K562 (cell line): Measurements from ENCODE around the gene SLC39A7. TPM values are rescaled to one million over a fixed set of nuclear protein-coding genes. Genes with fewer than 3 reads are reported as not detected.

ENCODE experiments used
- ATAC-seq: fragments of 200-7000 bp; cut with Tn5 transposase; 3 replicates; pipeline ENCODE4 v1.9.1; 2020; ENCODE audit warnings: moderate library complexity
- BruUV-seq: library from RNA; stranded (reverse); fragments of 400-500 nt; replicated peaks from 2 replicates; lab custom pipeline; 2021; lab: Mats Ljungman, UMichigan
- CTCF ChIA-PET: fragments of 300-600 bp; formaldehyde crosslinking; extraction: SDS; loops from one replicate; lab custom pipeline; 2021; ENCODE audit warnings: low intra/inter-chr PET ratio; lab: Yijun Ruan, JAX
- POLR2A ChIA-PET: fragments of 300-600, 350-650 bp; sonication (Branson Sonifier 250); formaldehyde crosslinking; extraction: SDS; loops from one replicate; lab custom pipeline; 2021; ENCODE audit warnings: antibody characterized with exemption, inconsistent platforms; lab: Yijun Ruan, JAX
- DNase-seq, 4 experiments: peaks; one replicate each; pipeline versions ENCODE4 v3.0.0 to v3.0.0-alpha.2; 2011 to 2018; ENCODE audit warnings: low spot score in 3 of 4, mixed read lengths in 3 of 4; ENCODE audit errors: extremely low read depth in 1 of 4
- FAIRE-seq: peaks from 2 replicates; lab custom pipeline; 2011; peaks lifted over from hg19 to GRCh38; lab: Jason Lieb, UNC
- H2AFZ ChIP-seq: 2 replicates; pipeline ENCODE4 v1.6.0; 2011; ENCODE audit warnings: low read depth, low read length, control low read depth, inconsistent platforms
- H3K27ac ChIP-seq: fragments of 200-600 bp; 3 replicates; pipeline ENCODE4 v1.8.0; 2011; ENCODE audit warnings: low read depth, mild to moderate bottlenecking, control low read depth, inconsistent platforms, low read length, moderate library complexity, mixed read lengths; ENCODE audit errors: extremely low read depth
- H3K27me3 ChIP-seq, 2 experiments: fragments of 300-600 bp in 1 of 2; 2 replicates in 1 of 2; 3 replicates in 1 of 2; pipeline versions ENCODE4 v1.6.0 to v1.8.0; 2011; ENCODE audit warnings: inconsistent platforms in 2 of 2, low read length in 2 of 2, mild to moderate bottlenecking in 1 of 2, mixed read lengths in 1 of 2, moderate library complexity in 1 of 2; ENCODE audit not compliant: control insufficient read depth in 2 of 2, insufficient read depth in 2 of 2
- H3K36me3 ChIP-seq: fragments of 300-600 bp; 3 replicates; pipeline ENCODE4 v1.8.0; 2011; ENCODE audit warnings: mild to moderate bottlenecking, low read length, inconsistent platforms; ENCODE audit not compliant: control insufficient read depth, insufficient read depth
- H3K4me1 ChIP-seq, 2 experiments: fragments of 200-600 bp in 1 of 2; replicated peaks in 1 of 2; 2 replicates in 1 of 2; 3 replicates in 1 of 2; pipeline versions ENCODE4 v1.5.1 to v1.8.0; 2011; ENCODE audit warnings: inconsistent platforms in 2 of 2, low read length in 2 of 2, mild to moderate bottlenecking in 1 of 2, mixed read lengths in 1 of 2, moderate library complexity in 1 of 2; ENCODE audit not compliant: control insufficient read depth in 2 of 2, insufficient read depth in 2 of 2
- H3K4me2 ChIP-seq: 2 replicates; pipeline ENCODE4 v1.6.1; 2011; ENCODE audit warnings: low read length, control low read depth, inconsistent platforms, mixed read lengths; ENCODE audit not compliant: insufficient read depth
- H3K4me3 ChIP-seq: fragments of 200-600 bp; sonication (generic), shearing (Covaris generic); 2 replicates; pipeline ENCODE4 v1.5.1; 2016; ENCODE audit warnings: control low read depth, inconsistent platforms
- H3K79me2 ChIP-seq: fragments of 200-600 bp; 3 replicates; pipeline ENCODE4 v1.8.0; 2011; ENCODE audit warnings: low read length, inconsistent platforms; ENCODE audit not compliant: control insufficient read depth, insufficient read depth
- H3K9ac ChIP-seq, 2 experiments: 2 replicates each; pipeline versions ENCODE4 v1.6.0 to v1.6.1; 2011; ENCODE audit warnings: low read depth in 2 of 2, low read length in 2 of 2, control low read depth in 1 of 2, inconsistent platforms in 1 of 2, mild to moderate bottlenecking in 1 of 2, mixed read lengths in 1 of 2; ENCODE audit not compliant: insufficient read depth in 1 of 2
- H3K9me1 ChIP-seq: one replicate; pipeline ENCODE4 v1.6.0; 2011; ENCODE audit warnings: inconsistent platforms, mild to moderate bottlenecking, low read length, moderate library complexity; ENCODE audit not compliant: control insufficient read depth, insufficient read depth
- H3K9me3 ChIP-seq: replicated peaks from 2 replicates; pipeline ENCODE4 v1.5.1; 2011; ENCODE audit warnings: low read depth, low read length, inconsistent platforms; ENCODE audit not compliant: control insufficient read depth, insufficient read depth
- H4K20me1 ChIP-seq: replicated peaks from 2 replicates; pipeline ENCODE4 v1.6.1; 2011; ENCODE audit warnings: low read length, inconsistent platforms, mixed read lengths; ENCODE audit not compliant: control insufficient read depth, insufficient read depth
- ARID3B ChIP-seq: fragments of 250-450 bp; sonication (Bioruptor Pico); IDR thresholded peaks from 2 replicates; pipeline ENCODE4 v1.4.0; 2020; ENCODE audit warnings: borderline replicate concordance
- CC2D1A ChIP-seq: fragments of 450-650 bp; IDR thresholded peaks from 2 replicates; pipeline ENCODE4 v1.6.1; 2017; ENCODE audit warnings: mild to moderate bottlenecking
- CHD2 ChIP-seq: IDR thresholded peaks from 2 replicates; pipeline ENCODE4 v1.6.1; 2011; ENCODE audit warnings: low read depth, low read length
- HOMEZ ChIP-seq: fragments of 250-450 bp; sonication (Bioruptor Pico); IDR thresholded peaks from 2 replicates; pipeline ENCODE4 v1.4.0; 2020; ENCODE audit warnings: mild to moderate bottlenecking, moderate library complexity
- PPARD ChIP-seq: fragments of 250-450 bp; sonication (Bioruptor Pico); IDR thresholded peaks from 2 replicates; pipeline ENCODE4 v1.8.0; 2022; ENCODE audit warnings: inconsistent platforms, mild to moderate bottlenecking, moderate library complexity
- RFX5 ChIP-seq: IDR thresholded peaks from 2 replicates; pipeline ENCODE4 v1.6.1; 2011; ENCODE audit warnings: low read depth, mild to moderate bottlenecking, improper control_type of control experiment, low read length
- SETDB1 ChIP-seq: IDR thresholded peaks from one replicate; pipeline ENCODE4 v1.6.1; 2012; ENCODE audit warnings: low read length, control low read depth, inconsistent platforms
- ZFP1 ChIP-seq: fragments of 450-650 bp; formaldehyde crosslinking; IDR thresholded peaks from 2 replicates; pipeline ENCODE4 v1.4.0; 2020; ENCODE audit warnings: mild to moderate bottlenecking, mixed read lengths
- ZNF12 ChIP-seq: sonication (generic); formaldehyde crosslinking; IDR thresholded peaks from 2 replicates; pipeline ENCODE4 v1.4.0; 2020; ENCODE audit warnings: mild to moderate bottlenecking, missing genetic modification reagents
- ZNF609 ChIP-seq: sonication (generic); formaldehyde crosslinking; IDR thresholded peaks from 2 replicates; pipeline ENCODE4 v1.8.1; 2023; ENCODE audit warnings: missing genetic modification reagents, mild to moderate bottlenecking, borderline replicate concordance
- WGBS: fragments of 100-300 bp; shearing (Covaris generic); methylation state at CpG from one replicate; pipeline ENCODE4 v1.1.6; 2016; ENCODE audit warnings: low coverage, mixed read lengths; ENCODE audit not compliant: insufficient coverage; ENCODE audit errors: missing lambda C conversion rate; 5-methylcytosine and 5-hydroxymethylcytosine counted together
- in situ Hi-C: fragments of 300-500 bp; cut with MboI; formaldehyde crosslinking; loops from 4 replicates; pipeline ENCODE4 v1.15.0; 2018; ENCODE audit warnings: inconsistent platforms, mixed read lengths
- intact Hi-C: fragments of 100-400 bp; cut with micrococcal nuclease; formaldehyde crosslinking; loops from 2 replicates; pipeline ENCODE4 v1.14.2; 2022
- polyA plus RNA-seq, 8 experiments: library from polyadenylated mRNA; depleted of rRNA in 4 of 8; stranded (reverse) in 5 of 8; unstranded in 3 of 8; fragments of >200 nt; fragmentation: Nextera tagmentation in 2 of 8; fragmentation: Illumina TruSeq in 1 of 8; extraction: Ambion mirVana in 2 of 8; extraction: Trizol in 1 of 8; gene quantifications; 2 replicates each; pipeline versions ENCODE4 v1.2.1 to v1.2.3, GENCODE V29; 2011 to 2014; ENCODE audit warnings: inconsistent platforms in 1 of 8, missing spikeins in 1 of 8
- total RNA-seq, 7 experiments: library from RNA; depleted of rRNA in 6 of 7; stranded (reverse); fragments of >200 nt in 6 of 7; fragmentation: Illumina TruSeq in 2 of 7; extraction: Trizol in 2 of 7; gene quantifications; 2 replicates each; pipeline versions ENCODE4 v1.2.1 to v1.2.3, GENCODE V29; 2011 to 2021; ENCODE audit warnings: low replicate concordance in 1 of 7

Gene SLC39A7
- total and polyA plus RNA-seq, 9 of the 15 experiments (the other 6 are each of a cell fraction or from before 2014, with no cell fraction given): 21.7 to 169 (median 121) TPM

- TF ChIP-seq ARID3B (CRISPR knock-in tag): no peak
- no peak for TF ChIP-seq PPARD (CRISPR knock-in tag)
- no peak for TF ChIP-seq HOMEZ (CRISPR knock-in tag)
Measured at GRCh38 chr6:33243476-33243875, 42.8 kb downstream of the SLC39A7 start (continued).

GRCh38 chr6:33247977-33248642, 47.4 kb downstream of the SLC39A7 start:
- Histone ChIP-seq H3K79me2 (no peaks in the 10 kb centered on the region), H3K27ac (peak overlapping the region; percentile 81), H3K9me3 (no peaks in the 10 kb centered on the region), H4K20me1 (no peaks in the 10 kb centered on the region), H2AFZ (peak overlapping the region; percentile 99), H3K4me2 (peak overlapping the region; percentile 97), H3K36me3 (peaks cover 19% of the 10 kb centered on the region), H3K4me1 (peaks cover 22 to 31% of the 10 kb centered on the region in 2 experiments), H3K27me3 (peaks cover 4 to 9% of the 10 kb centered on the region in 2 experiments; a peak in 2 of 5 replicates), H3K9me1 (peaks cover 4% of the 10 kb centered on the region), H3K9ac (peak overlapping the region; percentile 79 to 87), H3K4me3 (peak overlapping the region; percentile 53)
- ChIA-PET POLR2A (interaction anchor here (0.6 to 5.2 kb wide), 21 partner anchors 11 to 1033 kb away, joined by 3 to 57 read pairs (median 3); partner anchors contain the start of genes B3GALT4, HLA-DPA1, RING1 and RPS18), CTCF (interaction anchor here (0.5 to 3.6 kb wide), 11 partner anchors 47 to 504 kb away, joined by 3 to 24 read pairs (median 5); partner anchors contain the start of genes RXRB and SLC39A7)
- FAIRE-seq (no peak), DNase-seq (peak; percentile 82 to 95 (median 84)), ATAC-seq (peak; percentile 76)
- WGBS: 10% methylated on average over 24 of the region's 28 CpGs
- intact Hi-C loops (loop anchor here (1.0 to 2.0 kb wide), 4 partner anchors 47 to 234 kb away; partner anchors contain the start of genes RXRB and SLC39A7), in situ Hi-C loops (loop anchor here (5.0 kb wide), 2 partner anchors 131 to 231 kb away; no protein-coding TSS in a partner anchor)
- BruUV-seq: no TSS peak
- TF ChIP-seq ZFP1 (CRISPR knock-in tag) (no peak), CC2D1A (peak; percentile 90), RFX5 (no peak), CHD2 (peak; percentile 44; the same call in 1 of the 2 replicates), SETDB1 (no peak), ZNF12 (CRISPR knock-in tag) (no peak), ZNF609 (CRISPR knock-in tag) (no peak)
